ENCODE results near the gene LINGO1.

The LINGO1 gene

GRCh38 chr15:77591968-77592613 is 40.6 kb downstream of the LINGO1 start:
- no peak for DNase-seq

DNA sequence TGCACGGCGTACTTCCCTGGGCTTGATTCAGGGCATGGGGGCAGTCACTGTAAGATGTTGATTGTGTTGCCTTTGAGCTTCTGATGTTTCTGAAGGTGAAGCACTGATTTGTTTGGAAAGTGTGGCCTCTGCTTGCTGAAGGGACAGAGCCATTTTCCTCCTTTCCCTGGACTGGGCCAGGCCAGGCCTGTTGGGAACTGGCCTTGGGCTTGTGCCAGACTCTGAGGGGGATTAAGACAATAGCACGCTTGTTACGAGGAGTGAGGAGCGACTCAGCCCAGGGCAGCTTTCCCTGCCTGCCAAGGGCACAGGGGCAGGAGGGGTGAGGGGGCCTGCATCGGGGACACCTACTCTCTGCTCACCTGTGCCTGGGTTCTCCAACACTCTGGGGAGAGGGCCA is 42.9 kb downstream of the LINGO1 start:
- DNase-seq = no peak

DNA sequence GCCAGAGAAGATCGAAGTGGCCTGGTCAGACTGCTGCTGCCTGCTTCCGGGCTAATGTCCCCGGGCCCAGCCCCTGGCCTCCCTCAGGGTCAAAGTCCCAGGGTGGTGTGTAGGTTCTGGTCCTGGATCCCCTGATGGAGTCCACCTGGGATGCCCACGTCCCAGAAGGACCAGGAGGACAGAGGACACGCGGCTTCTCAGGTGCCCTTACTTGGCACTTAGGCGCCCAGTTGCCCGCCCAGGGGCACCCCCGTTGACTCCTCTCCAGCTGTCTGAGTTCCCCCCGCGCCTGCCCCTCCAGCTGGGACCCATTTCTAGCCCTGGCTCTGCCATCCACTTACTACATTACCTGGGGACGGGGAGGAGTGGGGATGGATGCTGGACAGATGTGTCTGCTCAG is 44.6 kb downstream of the LINGO1 start:
- no peak for DNase-seq

GRCh38 chr15:77584691-77585090 is 48.0 kb downstream of the LINGO1 start:
- no peak for DNase-seq

GRCh38 chr15:77584201-77584600 is 48.5 kb downstream of the LINGO1 start:
- DNase-seq = no peak

- no peak for DNase-seq
Measured at GRCh38 chr15:77582763-77583162, 49.9 kb downstream of the LINGO1 start.

- no peak for DNase-seq
Measured at GRCh38 chr15:77581896-77582569, 50.7 kb downstream of the LINGO1 start.

GRCh38 chr15:77580996-77581682 is 51.6 kb downstream of the LINGO1 start:
- DNase-seq = no peak

- DNase-seq = no peak
Measured at GRCh38 chr15:77579498-77580188, 53.1 kb downstream of the LINGO1 start.

GRCh38 chr15:77578641-77579372 is 53.9 kb downstream of the LINGO1 start:
- no peak for DNase-seq

GRCh38 chr15:77577366-77577950 is 55.3 kb downstream of the LINGO1 start:
- no peak for DNase-seq

- no peak for DNase-seq
Measured at GRCh38 chr15:77576538-77576937, 56.2 kb downstream of the LINGO1 start.

- no peak for DNase-seq
Measured at GRCh38 chr15:77575203-77575934, 57.3 kb downstream of the LINGO1 start.

DNA sequence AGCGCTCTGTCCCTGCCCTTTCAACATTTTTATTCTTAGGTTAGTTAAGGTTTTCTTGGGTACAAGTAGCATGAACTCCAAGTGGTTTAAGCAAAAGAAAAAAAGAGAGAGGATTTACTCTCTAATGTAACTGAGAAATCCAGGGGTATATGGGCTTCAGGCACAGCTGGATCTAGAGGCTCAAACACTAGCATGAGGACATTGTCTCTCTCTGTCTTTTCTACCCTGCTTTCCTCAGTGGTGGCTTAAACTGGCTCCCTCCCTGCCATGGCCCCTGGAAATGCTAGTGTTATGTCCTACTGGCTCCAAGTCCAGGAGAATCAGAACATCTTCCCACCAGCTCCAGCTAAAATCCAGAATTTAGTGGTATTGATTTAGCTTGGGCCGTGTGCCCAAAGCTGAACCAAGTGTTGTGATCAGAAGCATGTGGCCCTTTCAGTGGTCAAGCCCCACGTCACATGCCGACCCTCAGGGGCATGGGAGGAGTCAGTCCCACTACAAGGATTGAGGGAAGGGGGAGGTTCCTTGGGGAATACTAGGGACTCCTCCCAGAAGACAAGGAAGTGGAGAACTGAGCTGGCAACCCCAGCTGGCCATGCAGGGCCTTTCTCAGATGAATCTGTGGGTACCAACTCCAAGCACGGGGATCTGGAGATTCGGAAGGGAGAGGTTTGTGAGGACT is 58.0 kb downstream of the LINGO1 start:
- DNase-seq = no peak

DNA sequence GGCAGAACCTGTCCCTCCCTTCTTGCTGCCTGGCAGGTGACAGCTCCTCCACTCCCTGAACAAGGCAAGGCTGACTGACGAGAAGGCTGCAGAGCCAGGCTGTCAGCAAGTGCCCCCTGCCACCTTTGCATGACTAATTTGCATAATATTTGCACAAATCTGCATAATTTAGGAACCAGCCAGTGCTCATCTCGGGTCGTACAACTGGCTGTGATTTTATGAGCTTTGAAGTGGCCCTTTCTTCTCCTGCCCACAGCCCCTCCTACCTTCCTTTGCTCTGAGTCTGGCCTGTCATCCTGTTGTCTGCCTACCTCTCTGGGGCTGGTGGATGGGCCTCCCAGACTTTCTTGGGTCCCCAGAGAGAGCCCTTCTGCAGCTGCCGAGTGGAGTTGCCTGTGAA is 58.9 kb downstream of the LINGO1 start:
- DNase-seq = no peak

GRCh38 chr15:77572186-77572585 is 60.5 kb downstream of the LINGO1 start:
- DNase-seq = no peak

DNA sequence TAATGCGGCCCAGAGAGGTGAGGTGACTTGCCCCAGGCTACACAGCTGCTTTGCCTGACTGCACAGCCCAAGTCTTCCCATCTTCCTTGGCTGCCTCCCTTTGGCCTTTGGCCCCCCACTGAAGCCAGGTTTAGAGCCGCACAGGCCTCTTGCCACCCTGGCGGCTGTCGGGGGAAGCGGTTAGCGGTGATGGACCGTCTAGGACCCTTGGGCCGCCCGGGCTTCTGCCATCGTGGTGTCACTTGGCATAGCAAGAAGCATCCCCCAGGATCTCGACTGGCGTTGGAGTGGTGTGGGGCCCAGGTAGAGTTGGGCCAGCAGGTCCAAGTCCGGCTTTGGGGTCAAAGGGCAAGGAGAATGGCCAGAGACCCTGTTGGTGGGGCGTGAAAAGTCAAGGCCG is 61.0 kb downstream of the LINGO1 start:
- no peak for DNase-seq

DNA sequence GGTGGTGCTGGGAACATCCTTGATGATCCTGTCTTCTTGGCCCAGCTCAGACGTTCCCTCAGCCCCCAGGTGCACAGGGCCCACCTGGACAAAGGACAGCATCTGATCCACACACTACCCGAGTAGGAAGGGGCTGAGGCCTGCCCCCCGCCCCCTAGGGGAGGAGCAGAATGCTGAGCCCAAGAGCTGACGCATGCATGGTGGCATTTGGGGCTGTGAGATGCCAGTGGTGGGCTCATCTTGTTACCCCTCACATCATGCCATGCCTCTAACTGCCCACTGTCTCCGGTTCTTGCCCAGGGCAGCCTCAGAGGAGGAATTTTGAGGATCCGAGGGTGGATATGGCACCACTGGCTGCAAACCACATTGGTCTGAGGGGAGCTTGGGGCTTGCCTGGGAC is 61.5 kb downstream of the LINGO1 start:
- no peak for DNase-seq

DNA sequence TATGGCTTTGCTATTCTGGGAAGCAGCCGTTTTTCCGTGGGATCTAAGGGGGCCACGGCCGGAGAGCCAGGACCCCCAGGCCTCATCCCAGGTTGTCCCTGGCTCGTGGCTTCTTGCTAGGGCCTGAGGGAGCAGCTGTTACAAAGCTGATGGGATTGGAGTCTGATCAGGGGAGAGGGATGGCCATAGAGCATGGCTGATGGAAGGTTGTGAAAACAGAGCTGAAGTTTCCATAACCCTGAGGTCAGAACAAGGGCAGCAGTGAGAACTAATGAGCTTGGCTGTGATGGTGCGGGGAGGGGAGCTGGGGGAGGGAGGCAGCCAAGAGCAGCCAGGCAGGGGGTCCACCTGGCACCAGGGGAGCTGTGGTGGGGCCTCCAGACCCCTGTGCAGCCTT is 63.0 kb downstream of the LINGO1 start:
- peak; percentile 13 for DNase-seq

GRCh38 chr15:77568973-77569728 is 63.6 kb downstream of the LINGO1 start:
- DNase-seq = no peak

All from NCI-H2227 treated with DMSO at 0.1 percent for 48 hours (cell line).